ELR (cell line): ENCODE measurements around the gene HSPA1A.

Experiments used
- DNase-seq: peaks from one replicate; pipeline ENCODE4 v3.0.0-alpha.2; 2015; ENCODE audit warnings: low read depth

Gene HSPA1A

DNA sequence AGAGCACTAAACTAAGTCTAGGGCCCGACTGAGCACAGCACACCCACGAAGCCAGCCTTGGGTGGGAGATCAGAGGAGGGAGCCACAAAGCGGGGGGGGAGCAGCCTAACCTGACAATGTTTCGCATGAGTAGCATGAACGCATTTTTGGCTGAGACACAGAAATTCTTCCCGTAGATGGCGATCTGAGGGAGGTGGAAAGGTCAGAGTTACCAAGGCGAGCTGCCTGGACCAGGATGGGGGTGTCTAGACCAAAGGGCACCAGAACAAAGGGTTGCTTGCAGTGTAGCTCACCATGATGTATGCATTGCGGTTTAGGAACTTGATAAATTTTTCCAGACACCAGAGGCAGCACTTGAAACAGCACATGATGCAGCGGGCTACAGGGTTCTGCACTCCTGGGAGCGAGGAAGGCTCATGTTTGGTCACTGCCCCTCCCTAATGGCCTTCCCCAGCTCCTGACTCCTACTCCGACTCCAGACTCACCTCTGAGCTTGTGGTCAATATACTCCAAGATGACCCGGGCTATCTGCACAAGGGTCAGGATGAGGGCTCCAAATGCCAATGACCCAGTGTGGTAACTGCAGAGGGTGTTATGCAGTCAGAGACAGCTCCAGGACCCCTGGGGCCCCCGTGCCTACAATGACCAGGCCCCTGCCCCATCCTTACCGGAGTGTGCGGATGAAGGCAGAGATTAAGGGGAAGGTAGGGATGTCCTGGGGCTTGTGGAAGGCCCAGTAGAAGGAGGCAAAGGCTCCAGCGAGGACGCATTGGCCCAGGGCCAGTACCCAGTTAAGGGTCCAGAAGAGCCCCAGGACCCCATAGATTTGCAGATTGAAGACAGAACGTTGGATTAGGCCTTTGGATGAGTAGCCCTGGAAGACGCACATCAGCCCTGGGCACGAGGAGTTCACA is 50.1 kb downstream of the HSPA1A start:
- DNase-seq = no peak
